NCI-H2081 treated with DMSO at 0.1 percent for 48 hours (cell line): ENCODE results near the gene CASTOR1.

Experiments used
- DNase-seq: peaks from one replicate; lab custom pipeline; 2025; lab: John Stamatoyannopoulos, UW

Gene CASTOR1

GRCh38 chr22:30318799-30319419 lies 29.6 kb upstream of the CASTOR1 start:
- DNase-seq: no peak

- no peak for DNase-seq
Observed at GRCh38 chr22:30317778-30318177, 28.5 kb upstream of the CASTOR1 start.

- DNase-seq: no peak
Observed at GRCh38 chr22:30315962-30316576, 26.8 kb upstream of the CASTOR1 start.

- DNase-seq: no peak
Observed at GRCh38 chr22:30314915-30315314, 25.6 kb upstream of the CASTOR1 start.

- no peak for DNase-seq
Observed at GRCh38 chr22:30313527-30314363, 24.4 kb upstream of the CASTOR1 start.

- no peak for DNase-seq
Observed at GRCh38 chr22:30312053-30312452, 22.7 kb upstream of the CASTOR1 start.

- no peak for DNase-seq
Observed at GRCh38 chr22:30310881-30311771, 21.8 kb upstream of the CASTOR1 start.

- DNase-seq: no peak
Observed at GRCh38 chr22:30309951-30310741, 20.8 kb upstream of the CASTOR1 start.

GRCh38 chr22:30308518-30309230 lies 19.4 kb upstream of the CASTOR1 start:
- no peak for DNase-seq

GRCh38 chr22:30308093-30308492 lies 18.8 kb upstream of the CASTOR1 start:
- DNase-seq: no peak

GRCh38 chr22:30307041-30307574 lies 17.8 kb upstream of the CASTOR1 start:
- no peak for DNase-seq

- DNase-seq: no peak
Observed at GRCh38 chr22:30306627-30307011, 17.3 kb upstream of the CASTOR1 start.

GRCh38 chr22:30305906-30306626 lies 16.8 kb upstream of the CASTOR1 start:
- DNase-seq: no peak

GRCh38 chr22:30305519-30305905 lies 16.2 kb upstream of the CASTOR1 start:
- no peak for DNase-seq

- DNase-seq: no peak
Observed at GRCh38 chr22:30304495-30305244, 15.4 kb upstream of the CASTOR1 start.

- DNase-seq: no peak
Observed at GRCh38 chr22:30302810-30303138, 13.5 kb upstream of the CASTOR1 start.

GRCh38 chr22:30301995-30302809 lies 12.9 kb upstream of the CASTOR1 start:
- DNase-seq: no peak

GRCh38 chr22:30299322-30299721 lies 10.0 kb upstream of the CASTOR1 start:
- DNase-seq: no peak
